Measurements from ENCODE around the gene GSN. TPM values are rescaled to one million over a fixed set of nuclear protein-coding genes. Genes with fewer than 3 reads are reported as not detected.

Gene GSN
- total and polyA plus RNA-seq, 2 of the 13 experiments (the other 11 are each of a cell fraction or from before 2014, with no cell fraction given), result 294 to 307 TPM

DNA sequence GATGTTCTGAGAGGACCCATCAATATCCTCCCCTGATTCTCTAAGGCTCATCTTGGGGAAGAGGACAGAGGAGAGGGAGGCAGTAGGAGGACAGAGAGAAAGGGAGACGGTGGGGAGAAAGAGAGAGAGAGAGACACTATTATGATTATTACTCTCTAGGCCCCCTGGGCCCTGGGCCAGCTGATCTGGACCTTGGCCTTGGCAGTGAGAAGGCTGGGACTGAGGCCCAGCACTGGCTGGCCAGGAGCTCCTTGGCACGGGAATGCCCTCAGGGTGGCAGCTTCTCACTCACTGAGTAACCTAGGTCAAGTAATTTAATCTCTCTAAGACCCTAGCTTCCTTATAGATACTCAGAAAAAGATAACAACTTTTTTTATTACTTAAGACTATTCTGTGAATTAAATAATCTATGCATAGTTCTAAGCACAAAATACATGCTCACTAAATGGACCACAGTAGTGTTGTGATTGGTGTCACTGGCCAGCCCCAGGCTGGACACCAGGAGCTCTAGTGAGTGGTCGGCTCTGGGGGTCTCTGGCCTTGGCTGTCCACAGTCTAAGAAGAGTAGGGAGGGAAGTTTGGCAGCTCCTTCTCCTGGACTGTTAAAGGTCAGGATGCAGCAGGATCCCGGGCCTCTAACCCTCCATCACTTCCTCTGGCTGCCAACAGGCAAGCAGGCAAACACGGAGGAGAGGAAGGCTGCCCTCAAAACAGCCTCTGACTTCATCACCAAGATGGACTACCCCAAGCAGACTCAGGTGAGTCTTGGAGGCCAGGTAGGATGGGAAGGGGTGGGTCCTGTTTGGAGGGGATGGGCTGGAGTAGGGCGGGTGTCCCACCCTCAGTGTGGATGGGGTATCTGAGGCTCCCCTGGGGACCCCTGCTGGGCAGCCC is 50.0 kb downstream of the GSN start:
- no peaks in the 10 kb centered on the region; the same call in 1 of the 2 replicates for H4K20me1 ChIP-seq (ENCODE audit: insufficient read depth, low read length)
- H3K27me3 ChIP-seq (ENCODE audit: control insufficient read depth in 1 of 2, insufficient read depth in 2 of 2, low read length in 2 of 2), result no peaks in the 10 kb centered on the region
- 97% methylated on average over 5 of the region's 6 CpGs for WGBS (ENCODE audit: low lambda C conversion rate)
- H3K27ac ChIP-seq (ENCODE audit: extremely low read length, insufficient read depth, low read length), result no peak overlapping the region
- no TSS peak for BruUV-seq (replicated peaks)
- no peak overlapping the region for H3K9ac ChIP-seq (ENCODE audit: insufficient read depth, low read depth, low read length)
- no peak for TF ChIP-seq NR1H2 (CRISPR knock-in tag; IDR thresholded peaks at IDR 0.05; ENCODE audit: borderline replicate concordance, low read depth)
- no peak for TF ChIP-seq NRL (CRISPR knock-in tag; IDR thresholded peaks at IDR 0.05; ENCODE audit: borderline replicate concordance)
- TF ChIP-seq, protein P1, sequence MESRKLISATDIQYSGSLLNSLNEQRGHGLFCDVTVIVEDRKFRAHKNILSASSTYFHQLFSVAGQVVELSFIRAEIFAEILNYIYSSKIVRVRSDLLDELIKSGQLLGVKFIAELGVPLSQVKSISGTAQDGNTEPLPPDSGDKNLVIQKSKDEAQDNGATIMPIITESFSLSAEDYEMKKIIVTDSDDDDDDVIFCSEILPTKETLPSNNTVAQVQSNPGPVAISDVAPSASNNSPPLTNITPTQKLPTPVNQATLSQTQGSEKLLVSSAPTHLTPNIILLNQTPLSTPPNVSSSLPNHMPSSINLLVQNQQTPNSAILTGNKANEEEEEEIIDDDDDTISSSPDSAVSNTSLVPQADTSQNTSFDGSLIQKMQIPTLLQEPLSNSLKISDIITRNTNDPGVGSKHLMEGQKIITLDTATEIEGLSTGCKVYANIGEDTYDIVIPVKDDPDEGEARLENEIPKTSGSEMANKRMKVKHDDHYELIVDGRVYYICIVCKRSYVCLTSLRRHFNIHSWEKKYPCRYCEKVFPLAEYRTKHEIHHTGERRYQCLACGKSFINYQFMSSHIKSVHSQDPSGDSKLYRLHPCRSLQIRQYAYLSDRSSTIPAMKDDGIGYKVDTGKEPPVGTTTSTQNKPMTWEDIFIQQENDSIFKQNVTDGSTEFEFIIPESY (CRISPR knock-in tag; IDR thresholded peaks at IDR 0.05), result no peak
- no peak for TF ChIP-seq ZNF510 (CRISPR knock-in tag; IDR thresholded peaks at IDR 0.05; ENCODE audit: low read depth)
- no peak for TF ChIP-seq KDM5A (IDR thresholded peaks at IDR 0.05; ENCODE audit: borderline replicate concordance, low read length)
- TF ChIP-seq, protein P2, sequence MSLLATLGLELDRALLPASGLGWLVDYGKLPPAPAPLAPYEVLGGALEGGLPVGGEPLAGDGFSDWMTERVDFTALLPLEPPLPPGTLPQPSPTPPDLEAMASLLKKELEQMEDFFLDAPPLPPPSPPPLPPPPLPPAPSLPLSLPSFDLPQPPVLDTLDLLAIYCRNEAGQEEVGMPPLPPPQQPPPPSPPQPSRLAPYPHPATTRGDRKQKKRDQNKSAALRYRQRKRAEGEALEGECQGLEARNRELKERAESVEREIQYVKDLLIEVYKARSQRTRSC (CRISPR knock-in tag; IDR thresholded peaks at IDR 0.05; ENCODE audit: low read depth), result no peak
- TF ChIP-seq, protein P3, sequence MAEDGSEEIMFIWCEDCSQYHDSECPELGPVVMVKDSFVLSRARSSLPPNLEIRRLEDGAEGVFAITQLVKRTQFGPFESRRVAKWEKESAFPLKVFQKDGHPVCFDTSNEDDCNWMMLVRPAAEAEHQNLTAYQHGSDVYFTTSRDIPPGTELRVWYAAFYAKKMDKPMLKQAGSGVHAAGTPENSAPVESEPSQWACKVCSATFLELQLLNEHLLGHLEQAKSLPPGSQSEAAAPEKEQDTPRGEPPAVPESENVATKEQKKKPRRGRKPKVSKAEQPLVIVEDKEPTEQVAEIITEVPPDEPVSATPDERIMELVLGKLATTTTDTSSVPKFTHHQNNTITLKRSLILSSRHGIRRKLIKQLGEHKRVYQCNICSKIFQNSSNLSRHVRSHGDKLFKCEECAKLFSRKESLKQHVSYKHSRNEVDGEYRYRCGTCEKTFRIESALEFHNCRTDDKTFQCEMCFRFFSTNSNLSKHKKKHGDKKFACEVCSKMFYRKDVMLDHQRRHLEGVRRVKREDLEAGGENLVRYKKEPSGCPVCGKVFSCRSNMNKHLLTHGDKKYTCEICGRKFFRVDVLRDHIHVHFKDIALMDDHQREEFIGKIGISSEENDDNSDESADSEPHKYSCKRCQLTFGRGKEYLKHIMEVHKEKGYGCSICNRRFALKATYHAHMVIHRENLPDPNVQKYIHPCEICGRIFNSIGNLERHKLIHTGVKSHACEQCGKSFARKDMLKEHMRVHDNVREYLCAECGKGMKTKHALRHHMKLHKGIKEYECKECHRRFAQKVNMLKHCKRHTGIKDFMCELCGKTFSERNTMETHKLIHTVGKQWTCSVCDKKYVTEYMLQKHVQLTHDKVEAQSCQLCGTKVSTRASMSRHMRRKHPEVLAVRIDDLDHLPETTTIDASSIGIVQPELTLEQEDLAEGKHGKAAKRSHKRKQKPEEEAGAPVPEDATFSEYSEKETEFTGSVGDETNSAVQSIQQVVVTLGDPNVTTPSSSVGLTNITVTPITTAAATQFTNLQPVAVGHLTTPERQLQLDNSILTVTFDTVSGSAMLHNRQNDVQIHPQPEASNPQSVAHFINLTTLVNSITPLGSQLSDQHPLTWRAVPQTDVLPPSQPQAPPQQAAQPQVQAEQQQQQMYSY (CRISPR knock-in tag; IDR thresholded peaks at IDR 0.05), result no peak
- no peak for TF ChIP-seq HNRNPH1 (optimal IDR thresholded peaks at IDR 0.05; ENCODE audit: low read depth, low read length)
- TF ChIP-seq PPARG (CRISPR knock-in tag; conservative IDR thresholded peaks at IDR 0.05), result no peak
- no peak for TF ChIP-seq SYNCRIP (IDR thresholded peaks at IDR 0.05; ENCODE audit: insufficient read depth, low read depth, low read length)
- no peak for TF ChIP-seq SUZ12 (IDR thresholded peaks at IDR 0.05; ENCODE audit: low read depth, low read length)
- no peak for TF ChIP-seq SAP130 (CRISPR knock-in tag; IDR thresholded peaks at IDR 0.05; ENCODE audit: low read depth)
- TF ChIP-seq, protein P4, sequence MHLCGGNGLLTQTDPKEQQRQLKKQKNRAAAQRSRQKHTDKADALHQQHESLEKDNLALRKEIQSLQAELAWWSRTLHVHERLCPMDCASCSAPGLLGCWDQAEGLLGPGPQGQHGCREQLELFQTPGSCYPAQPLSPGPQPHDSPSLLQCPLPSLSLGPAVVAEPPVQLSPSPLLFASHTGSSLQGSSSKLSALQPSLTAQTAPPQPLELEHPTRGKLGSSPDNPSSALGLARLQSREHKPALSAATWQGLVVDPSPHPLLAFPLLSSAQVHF (CRISPR knock-in tag; IDR thresholded peaks at IDR 0.05), result no peak
- H3K9me3 ChIP-seq (ENCODE audit: low read length), result no peaks in the 10 kb centered on the region
- H3K4me3 ChIP-seq (replicated peaks in 1 of 3; ENCODE audit: insufficient read depth in 1 of 3, low read depth in 2 of 3, low read length in 3 of 3), result no peak overlapping the region
- in situ Hi-C loops (cut with HindIII; ENCODE audit: extremely low pct_ligation_motif_present, low pct_unique_long_range_greater_than_20kb) (loop anchor here (5.0 kb wide), 2 partner anchors 79 to 106 kb away; no protein-coding TSS in a partner anchor), intact Hi-C loops (cut with micrococcal nuclease; ENCODE audit: unreplicated experiment) (loop anchor here (5.0 kb wide), 1 partner anchor 41 kb away; no protein-coding TSS in a partner anchor)
- H3K4me1 ChIP-seq (ENCODE audit: insufficient read depth, low read length), result peaks cover 28% of the 10 kb centered on the region
- POLR2A ChIA-PET, result interaction anchor here (0.7 to 2.7 kb wide), 6 partner anchors 14 to 81 kb away, joined by 3 to 9 read pairs (median 4); no protein-coding TSS in a partner anchor
- H3K36me3 ChIP-seq (replicated peaks in 1 of 2; ENCODE audit: control insufficient read depth in 1 of 2, insufficient read depth in 2 of 2, low read length in 2 of 2), result peaks cover 35 to 56% of the 10 kb centered on the region in 2 experiments
- no peak for DNase-seq (ENCODE audit: low spot score)
- CTCF ChIA-PET (ENCODE audit: low intra/inter-chr PET ratio, low total read pairs), result interaction anchor here (1.2 to 1.3 kb wide), 2 partner anchors 39 to 83 kb away, joined by 3 read pairs; no protein-coding TSS in a partner anchor
- no peak for ATAC-seq
- no peak overlapping the region for H3K4me2 ChIP-seq (ENCODE audit: low read depth, low read length)
- H2AFZ ChIP-seq (ENCODE audit: low read length), result no peak overlapping the region
- FAIRE-seq, result no peak
- H3K79me2 ChIP-seq (ENCODE audit: insufficient read depth, low read length), result no peaks in the 10 kb centered on the region

Measured in HepG2 (cell line).